ENCODE data around the gene ARID4B.
A peak's percentile ranks its signal among the peaks of the same experiment; 100 is the strongest.
"Not testable (repeated sequence)": the region's sequence is repeated elsewhere in the genome, so short reads cannot be mapped to it uniquely, and the experiment has no call there.

ARID4B gene

GRCh38 chr1:235327559-235328270 is at the start of gene ARID4B:
Gene ARID4B (minus strand): TSS chr1:235328179. CDS start chr1:235326919, 1,260 bp downstream.
- DNase-seq (ENCODE audit: low read depth): no peak

GRCh38 chr1:235375919-235376605 is 48.1 kb upstream of the ARID4B start:
- DNase-seq (ENCODE audit: low read depth): no peak

GRCh38 chr1:235369802-235370201 is 41.8 kb upstream of the ARID4B start:
- DNase-seq (ENCODE audit: low read depth): peak; percentile 6

GRCh38 chr1:235368428-235368827 is 40.4 kb upstream of the ARID4B start:
- peak; percentile 3 for DNase-seq (ENCODE audit: low read depth)

GRCh38 chr1:235367000-235367908 is 39.3 kb upstream of the ARID4B start, which contains the start of gene TBCE:
Gene TBCE (plus strand): TSS chr1:235367427. CDS start chr1:235380050, 12,623 bp downstream.
- DNase-seq (ENCODE audit: low read depth): peak; percentile 99

- DNase-seq (ENCODE audit: low read depth): peak; percentile 8
Measured at GRCh38 chr1:235366286-235366685, 38.3 kb upstream of the ARID4B start.

GRCh38 chr1:235364189-235364588 is 36.2 kb upstream of the ARID4B start:
- not testable (repeated sequence) for DNase-seq (ENCODE audit: low read depth)

- no peak for DNase-seq (ENCODE audit: low read depth)
Measured at GRCh38 chr1:235358899-235359298, 30.9 kb upstream of the ARID4B start.

- no peak for DNase-seq (ENCODE audit: low read depth)
Measured at GRCh38 chr1:235357485-235358373, 29.8 kb upstream of the ARID4B start.

- no peak for DNase-seq (ENCODE audit: low read depth)
Measured at GRCh38 chr1:235351898-235352297, 23.9 kb upstream of the ARID4B start.

GRCh38 chr1:235351441-235351840 is 23.5 kb upstream of the ARID4B start:
- DNase-seq (ENCODE audit: low read depth): no peak

- no peak for DNase-seq (ENCODE audit: low read depth)
Measured at GRCh38 chr1:235343726-235344125, 15.7 kb upstream of the ARID4B start.

GRCh38 chr1:235342471-235342870 is 14.5 kb upstream of the ARID4B start:
- no peak for DNase-seq (ENCODE audit: low read depth)

GRCh38 chr1:235342039-235342438 is 14.1 kb upstream of the ARID4B start:
- DNase-seq (ENCODE audit: low read depth): no peak

GRCh38 chr1:235341334-235341733 is 13.4 kb upstream of the ARID4B start:
- DNase-seq (ENCODE audit: low read depth): no peak

- DNase-seq (ENCODE audit: low read depth): no peak
Measured at GRCh38 chr1:235339746-235340145, 11.8 kb upstream of the ARID4B start.

- DNase-seq (ENCODE audit: low read depth): no peak
Measured at GRCh38 chr1:235336903-235337302, 8.9 kb upstream of the ARID4B start.

GRCh38 chr1:235331401-235331800 is 3.4 kb upstream of the ARID4B start:
- DNase-seq (ENCODE audit: low read depth): no peak

- DNase-seq (ENCODE audit: low read depth): no peak
Measured at GRCh38 chr1:235330918-235331285, 2.9 kb upstream of the ARID4B start.

GRCh38 chr1:235329139-235329902 is 1.3 kb upstream of the ARID4B start:
- DNase-seq (ENCODE audit: low read depth): peak; percentile 67

Data from ELR (cell line).